PC-9 (cell line): ENCODE data around the gene ATP13A5.

ENCODE experiments used
- CTCF ChIP-seq: fragments of 200-600 bp; sonication (generic); conservative IDR thresholded peaks from 2 replicates; pipeline ENCODE4 v1.6.1; 2017; ENCODE audit warnings: mixed run types, antibody characterized with exemption, mild to moderate bottlenecking, moderate library complexity
- EZH2 ChIP-seq: fragments of 200-600 bp; sonication (generic); IDR thresholded peaks from 2 replicates; pipeline ENCODE4 v1.8.0; 2017; ENCODE audit warnings: antibody characterized with exemption, low read depth

GRCh38 chr3:193243571-193243970, 135.0 kb downstream of the ATP13A5 start:
- TF ChIP-seq CTCF = no peak
- TF ChIP-seq EZH2 = no peak
